Mucosa of descending colon (tissue), 3 donors: ENCODE data around the gene RTN3. TPM values are rescaled to one million over a fixed set of nuclear protein-coding genes. Genes with fewer than 3 reads are reported as not detected.

Experiments
- ATAC-seq: fragments of 200-7000 bp; cut with Tn5 transposase; one replicate; pipeline ENCODE4 v1.9.1; 2020; ENCODE audit warnings: mild to moderate bottlenecking, moderate library complexity
- DNase-seq, 3 donors: peaks; one replicate each; pipeline ENCODE4 v3.0.0-alpha.2; 2020
- H3K36me3 ChIP-seq: fragments of 200-600 bp; one replicate; pipeline ENCODE4 v1.8.0; 2021; ENCODE audit warnings: low read depth, mild to moderate bottlenecking
- H3K4me1 ChIP-seq: fragments of 200-600 bp; one replicate; pipeline ENCODE4 v1.8.0; 2021; ENCODE audit warnings: low read depth, mild to moderate bottlenecking
- H3K4me3 ChIP-seq: fragments of 200-600 bp; one replicate; pipeline ENCODE4 v1.8.0; 2021; ENCODE audit warnings: mild to moderate bottlenecking
- H3K9me3 ChIP-seq: fragments of 200-600 bp; one replicate; pipeline ENCODE4 v1.8.0; 2021; ENCODE audit warnings: mild to moderate bottlenecking
- CTCF ChIP-seq: fragments of 200-600 bp; IDR thresholded peaks from one replicate; pipeline ENCODE4 v1.8.0; 2022; ENCODE audit warnings: antibody characterized with exemption, mild to moderate bottlenecking
- intact Hi-C, 2 donors: fragments of 100-400 bp; cut with DNase I in 1 of 2; cut with micrococcal nuclease in 1 of 2; formaldehyde crosslinking; loops; one replicate each; pipeline versions ENCODE4 v1.11.0 to v1.11.1; 2022; cut with DNase I, micrococcal nuclease
- total RNA-seq, 3 donors: library from RNA; stranded (reverse); fragmentation: NEBNext Ultra II Directional in 2 of 3; extraction: Animal tissue kit (Norgen Biotek cat#: 25700) in 2 of 3; gene quantifications; one replicate each; pipeline versions ENCODE4 v1.2.1 to v1.2.4, GENCODE V29; 2021 to 2023
- donor health status: DM: no; HTN: no; CAD: no; lungs with moderate emphysema.
- donor health status: DM: no; HTN: no; CAD: no.
- donor health status: DM: no; HTN: yes; CAD: no.

RTN3 gene
- total RNA-seq, 3 donors from 2014 or later, result 111 to 129 (median 115) TPM

- Histone ChIP-seq H3K4me1 (peaks cover 16% of the 10 kb centered on the region), H3K4me3 (no peak overlapping the region), H3K36me3 (no peaks in the 10 kb centered on the region), H3K9me3 (no peaks in the 10 kb centered on the region)
- no peak for ATAC-seq
- DNase-seq, result no peak
- intact Hi-C loops, result no loop called here
- TF ChIP-seq CTCF, result no peak
Observed at GRCh38 chr11:63713766-63714165, 32.5 kb downstream of the RTN3 start.

- intact Hi-C loops, result no loop called here
- peaks cover 1% of the 10 kb centered on the region for H3K4me1 ChIP-seq
- no peak overlapping the region for H3K4me3 ChIP-seq
- DNase-seq (no peak), ATAC-seq (no peak)
- H3K9me3 ChIP-seq, result no peaks in the 10 kb centered on the region
- H3K36me3 ChIP-seq, result no peaks in the 10 kb centered on the region
- TF ChIP-seq CTCF, result no peak
Observed at GRCh38 chr11:63716046-63716445, 34.7 kb downstream of the RTN3 start.

GRCh38 chr11:63719001-63719400, 37.7 kb downstream of the RTN3 start:
- Histone ChIP-seq H3K4me1 (no peaks in the 10 kb centered on the region), H3K36me3 (no peaks in the 10 kb centered on the region), H3K4me3 (no peak overlapping the region), H3K9me3 (no peaks in the 10 kb centered on the region)
- TF ChIP-seq CTCF, result no peak
- intact Hi-C loops, result no loop called here
- no peak for DNase-seq
- ATAC-seq, result no peak

- DNase-seq, result no peak
- TF ChIP-seq CTCF, result no peak
Observed at GRCh38 chr11:63719987-63720386, 38.7 kb downstream of the RTN3 start.

GRCh38 chr11:63720611-63721010, 39.3 kb downstream of the RTN3 start:
- DNase-seq, result no peak
- H3K36me3 ChIP-seq, result no peaks in the 10 kb centered on the region
- no peak overlapping the region for H3K4me3 ChIP-seq
- no peak for TF ChIP-seq CTCF
- H3K4me1 ChIP-seq, result no peaks in the 10 kb centered on the region
- intact Hi-C loops, result no loop called here
- no peak for ATAC-seq
- no peaks in the 10 kb centered on the region for H3K9me3 ChIP-seq

More at GRCh38 chr11:63719987-63720386, 38.7 kb downstream of the RTN3 start:
- Histone ChIP-seq H3K4me3 (no peak overlapping the region), H3K4me1 (no peaks in the 10 kb centered on the region), H3K36me3 (no peaks in the 10 kb centered on the region), H3K9me3 (no peaks in the 10 kb centered on the region)
- intact Hi-C loops, result no loop called here
- no peak for ATAC-seq

- intact Hi-C loops, result no loop called here
- no peaks in the 10 kb centered on the region for H3K9me3 ChIP-seq
- no peaks in the 10 kb centered on the region for H3K36me3 ChIP-seq
- ATAC-seq (no peak), DNase-seq (no peak)
- no peak for TF ChIP-seq CTCF
- no peaks in the 10 kb centered on the region for H3K4me1 ChIP-seq
- H3K4me3 ChIP-seq, result no peak overlapping the region
Observed at GRCh38 chr11:63729326-63729725, 48.0 kb downstream of the RTN3 start.
